ENCODE measurements around the gene TLE4.

The TLE4 gene

GRCh38 chr9:79664375-79664831 lies 92.6 kb downstream of the TLE4 start:
- DNase-seq (ENCODE audit: low read depth) = no peak

- DNase-seq (ENCODE audit: low read depth) = no peak
Measured at GRCh38 chr9:79665369-79665768, 93.6 kb downstream of the TLE4 start.

GRCh38 chr9:79665931-79666330 lies 94.2 kb downstream of the TLE4 start:
- no peak for DNase-seq (ENCODE audit: low read depth)

GRCh38 chr9:79667120-79667519 lies 95.4 kb downstream of the TLE4 start:
- no peak for DNase-seq (ENCODE audit: low read depth)

GRCh38 chr9:79667817-79668436 lies 96.2 kb downstream of the TLE4 start:
- no peak for DNase-seq (ENCODE audit: low read depth)

- no peak for DNase-seq (ENCODE audit: low read depth)
Measured at GRCh38 chr9:79668956-79669355, 97.2 kb downstream of the TLE4 start.

- peak; percentile 30 for DNase-seq (ENCODE audit: low read depth)
Measured at GRCh38 chr9:79670269-79670961, 98.7 kb downstream of the TLE4 start.

GRCh38 chr9:79671558-79671957 lies 99.8 kb downstream of the TLE4 start:
- DNase-seq (ENCODE audit: low read depth) = no peak

- DNase-seq (ENCODE audit: low read depth) = no peak
Measured at GRCh38 chr9:79672236-79672635, 100.5 kb downstream of the TLE4 start.

GRCh38 chr9:79672891-79673290 lies 101.1 kb downstream of the TLE4 start:
- no peak for DNase-seq (ENCODE audit: low read depth)

- DNase-seq (ENCODE audit: low read depth) = no peak
Measured at GRCh38 chr9:79673614-79674013, 101.8 kb downstream of the TLE4 start.

GRCh38 chr9:79674052-79674777 lies 102.5 kb downstream of the TLE4 start:
- no peak for DNase-seq (ENCODE audit: low read depth)

GRCh38 chr9:79681576-79681975 lies 109.8 kb downstream of the TLE4 start:
- no peak for DNase-seq (ENCODE audit: low read depth)

GRCh38 chr9:79682076-79682736 lies 110.4 kb downstream of the TLE4 start:
- DNase-seq (ENCODE audit: low read depth) = no peak

GRCh38 chr9:79684059-79684458 lies 112.3 kb downstream of the TLE4 start:
- no peak for DNase-seq (ENCODE audit: low read depth)

GRCh38 chr9:79684711-79685575 lies 113.2 kb downstream of the TLE4 start:
- DNase-seq (ENCODE audit: low read depth) = no peak

GRCh38 chr9:79685577-79685976 lies 113.8 kb downstream of the TLE4 start:
- peak; percentile 69 for DNase-seq (ENCODE audit: low read depth)

- DNase-seq (ENCODE audit: low read depth) = peak; percentile 89
Measured at GRCh38 chr9:79686381-79687130, 114.8 kb downstream of the TLE4 start.

GRCh38 chr9:79687131-79687447 lies 115.3 kb downstream of the TLE4 start:
- DNase-seq (ENCODE audit: low read depth) = no peak

- no peak for DNase-seq (ENCODE audit: low read depth)
Measured at GRCh38 chr9:79688363-79688762, 116.6 kb downstream of the TLE4 start.

- no peak for DNase-seq (ENCODE audit: low read depth)
Measured at GRCh38 chr9:79689576-79689975, 117.8 kb downstream of the TLE4 start.
